GM19324 (cell line): ENCODE results near the gene SELENOI.
"Not testable (repeated sequence)": the region's sequence is repeated elsewhere in the genome, so short reads cannot be mapped to it uniquely, and the experiment has no call there.

Experiments
- ATAC-seq: cut with Tn5 transposase; IDR thresholded peaks from one replicate; pipeline ENCODE4 v1.9.1; 2021; ENCODE audit warnings: mild to moderate bottlenecking, moderate library complexity; ENCODE audit not compliant: unreplicated experiment, low FRiP score

SELENOI gene

GRCh38 chr2:26325851-26326250 lies 20.1 kb upstream of the SELENOI start:
- ATAC-seq = no peak

- ATAC-seq = no peak
These were observed 19.4 kb upstream of the SELENOI start for GRCh38 chr2:26326514-26326913.

GRCh38 chr2:26327291-26328272 lies 18.4 kb upstream of the SELENOI start:
- ATAC-seq = no peak

- ATAC-seq = not testable (repeated sequence)
These were observed 16.9 kb upstream of the SELENOI start for GRCh38 chr2:26329083-26329482.

DNA sequence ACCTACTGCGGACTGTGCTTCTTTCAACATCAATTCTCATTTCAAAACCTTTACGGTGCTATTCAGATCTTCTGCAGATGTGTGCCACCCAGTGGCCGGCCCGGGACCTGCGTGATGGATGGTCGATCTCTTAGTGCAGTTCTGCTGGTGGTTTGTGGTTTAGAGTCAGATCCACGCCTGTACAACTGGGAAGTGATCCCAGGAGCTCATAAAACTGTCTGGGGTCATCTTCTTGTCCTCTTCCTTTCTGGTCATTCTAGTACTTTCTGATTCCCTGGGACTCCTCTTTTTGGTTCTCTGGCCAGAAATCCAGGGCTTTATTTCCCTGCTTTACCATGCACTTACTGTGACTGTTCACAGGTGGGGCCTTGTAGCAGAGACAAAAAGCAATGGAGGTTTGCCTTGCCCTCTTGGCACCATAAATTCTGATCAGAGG lies 15.8 kb upstream of the SELENOI start:
- ATAC-seq = peak; percentile 53

DNA sequence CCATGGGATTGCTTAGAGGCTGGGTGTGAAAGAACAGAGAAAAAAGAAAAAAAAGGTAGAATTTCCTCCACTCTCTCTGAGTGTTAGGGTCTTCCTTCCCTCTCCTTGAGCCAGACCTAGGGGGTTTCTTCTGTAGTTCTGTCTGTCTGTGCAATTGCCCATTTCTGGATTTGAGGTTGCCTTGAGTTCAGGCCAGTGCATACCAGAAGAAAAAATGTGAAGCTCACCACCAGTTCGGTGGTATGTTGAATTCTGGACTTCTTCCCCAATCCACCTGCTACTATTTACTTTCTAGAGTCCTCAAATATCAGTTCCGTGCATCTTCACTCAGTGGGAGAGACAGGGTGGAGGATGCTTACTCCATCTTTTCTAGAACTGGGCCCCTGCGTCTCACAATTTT lies 15.3 kb upstream of the SELENOI start:
- no peak for ATAC-seq

GRCh38 chr2:26331321-26331720 lies 14.6 kb upstream of the SELENOI start:
- ATAC-seq = not testable (repeated sequence)

- no peak for ATAC-seq
These were observed 12.7 kb upstream of the SELENOI start for GRCh38 chr2:26333293-26333692.

- ATAC-seq = no peak
These were observed 10.7 kb upstream of the SELENOI start for GRCh38 chr2:26335231-26335630.

- ATAC-seq = no peak
These were observed 9.2 kb upstream of the SELENOI start for GRCh38 chr2:26336719-26337118.

- ATAC-seq = no peak
These were observed 8.6 kb upstream of the SELENOI start for GRCh38 chr2:26337298-26337697.

GRCh38 chr2:26340831-26341230 lies 5.1 kb upstream of the SELENOI start:
- no peak for ATAC-seq

- no peak for ATAC-seq
These were observed 1.2 kb upstream of the SELENOI start for GRCh38 chr2:26344581-26345282.

DNA sequence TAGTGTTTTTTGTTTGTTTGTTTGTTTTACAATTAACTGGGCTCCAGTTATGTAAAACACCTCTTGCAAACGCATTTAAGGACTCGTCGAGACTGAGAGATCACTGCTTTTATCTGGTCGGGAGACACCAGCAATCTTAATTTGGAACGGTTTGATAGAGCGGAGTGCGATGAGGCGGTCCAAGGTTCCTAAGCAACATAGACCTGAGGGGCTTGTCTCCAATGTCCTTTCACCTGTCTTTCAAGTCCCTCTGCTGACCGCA lies 729 bp upstream of the SELENOI start:
- no peak for ATAC-seq

DNA sequence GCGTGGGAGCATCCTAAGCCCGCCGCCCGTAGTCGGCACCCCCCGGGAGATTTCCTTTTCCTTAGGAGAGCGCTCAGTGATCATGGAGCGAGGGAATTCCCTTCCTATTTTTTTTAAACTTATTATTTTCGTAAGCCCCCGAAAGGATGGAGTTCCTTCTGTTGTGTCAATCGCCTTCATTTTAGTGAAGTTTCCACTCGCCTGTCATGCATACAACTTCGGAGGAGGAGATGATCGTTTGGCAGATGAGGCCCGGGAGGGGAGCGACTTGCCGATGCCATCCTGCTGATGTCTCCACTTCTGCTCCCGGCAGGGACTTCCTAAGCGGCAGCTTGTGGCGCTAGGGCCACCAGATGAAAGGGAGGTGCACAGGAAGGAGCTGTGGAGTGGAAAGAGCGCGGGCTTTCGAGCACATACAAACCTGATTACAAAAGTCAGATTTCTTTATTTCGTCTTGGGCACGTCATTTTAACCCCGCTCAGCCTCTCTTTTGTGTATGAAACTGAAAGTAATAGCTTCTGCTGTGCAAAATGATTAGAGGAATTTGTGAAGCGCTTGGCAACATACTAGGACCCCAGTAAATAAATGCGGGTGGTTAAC lies 611 bp downstream of the SELENOI start, which contains the start of gene ADGRF3:
TSS of gene ADGRF3 (minus strand) at position 336 of the 600 bp plus-strand sequence. CDS start 555 bp downstream, outside the sequence.
- no peak for ATAC-seq

DNA sequence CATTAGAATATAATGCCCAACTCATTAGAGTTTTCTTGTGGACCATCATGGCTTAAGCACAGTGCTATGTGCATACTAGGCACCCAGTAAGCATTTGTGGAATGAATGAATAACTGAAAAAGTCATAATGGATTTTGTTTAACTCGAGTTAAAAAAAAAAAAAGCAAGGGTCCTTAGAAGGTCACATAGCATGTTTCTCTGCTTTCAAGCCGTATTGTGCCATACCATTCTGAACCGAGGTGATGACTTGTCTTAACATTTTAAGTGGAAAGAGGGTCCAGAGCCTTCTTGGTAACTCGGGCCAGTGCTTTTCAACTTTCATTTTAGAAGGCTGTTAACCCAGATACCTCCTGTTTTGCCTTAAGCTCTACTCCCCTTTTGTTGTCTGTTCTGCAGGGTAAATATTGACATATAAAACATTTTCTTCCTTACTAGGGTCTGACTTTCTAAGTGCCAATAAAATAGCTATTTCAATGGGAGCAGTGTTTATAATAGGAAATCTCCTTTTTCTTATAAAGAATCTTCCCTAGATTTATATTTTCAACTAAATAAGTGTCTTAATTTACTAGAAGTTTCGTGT lies 1.4 kb downstream of the SELENOI start:
- ATAC-seq = no peak

DNA sequence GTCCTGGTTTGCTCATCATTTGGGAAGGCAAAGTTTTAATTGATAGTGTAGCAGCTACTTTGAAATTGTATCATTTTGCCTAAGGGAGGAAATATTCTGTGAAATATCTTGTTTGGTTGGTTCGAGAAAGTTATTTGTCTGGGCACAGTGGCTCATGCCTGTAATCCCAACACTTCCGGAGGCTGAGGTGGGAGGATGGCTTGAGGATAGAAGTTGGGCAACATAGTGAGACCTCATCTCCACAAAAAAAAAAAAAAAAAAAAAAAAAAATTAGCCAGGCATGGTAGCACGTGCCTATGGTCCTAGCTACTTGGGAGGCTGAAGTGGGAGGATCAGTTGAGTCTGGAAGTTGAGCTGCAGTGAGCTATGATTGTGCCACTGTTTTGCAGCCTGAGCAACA lies 3.7 kb downstream of the SELENOI start:
- ATAC-seq = no peak

- ATAC-seq = no peak
These were observed 5.6 kb downstream of the SELENOI start for GRCh38 chr2:26351375-26352090.

GRCh38 chr2:26352892-26353291 lies 6.9 kb downstream of the SELENOI start:
- no peak for ATAC-seq

DNA sequence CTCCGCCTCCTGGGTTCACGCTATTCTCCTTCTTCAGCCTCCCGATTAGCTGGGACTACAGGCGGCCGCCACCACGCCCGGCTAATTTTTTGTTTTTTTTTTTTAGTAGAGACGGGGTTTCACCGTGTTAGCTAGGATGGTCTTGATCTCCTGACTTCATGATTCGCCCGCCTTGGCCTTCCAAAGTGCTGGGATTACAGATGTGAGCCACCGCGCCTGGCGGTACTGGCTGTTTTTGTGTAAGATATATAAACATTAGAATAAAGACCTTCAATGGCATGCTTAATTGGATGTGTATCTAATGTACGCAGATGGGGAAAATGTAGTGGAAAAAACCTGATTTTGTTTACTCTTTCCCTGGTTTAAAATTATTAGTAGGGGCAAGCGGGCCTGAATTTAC lies 8.5 kb downstream of the SELENOI start:
- ATAC-seq = not testable (repeated sequence)
